A673 (cell line): ENCODE results near the gene SYNGR3.

ENCODE experiments used
- EZH2 ChIP-seq: fragments of 200-600 bp; sonication (generic); IDR thresholded peaks from 2 replicates; pipeline ENCODE4 v1.6.1; 2017; ENCODE audit warnings: borderline replicate concordance, low read depth, mild to moderate bottlenecking, mixed read lengths, antibody characterized with exemption, low read length; ENCODE audit not compliant: poor library complexity, severe bottlenecking
- TF ChIP-seq, protein P1 (sequence below): fragments of 300-800, 200-600 bp; sonication (generic); conservative IDR thresholded peaks from 2 replicates; pipeline ENCODE4 v1.5.1; 2017; ENCODE audit warnings: low read depth, mild to moderate bottlenecking, antibody characterized with exemption, low read length, moderate library complexity, mixed read lengths

DNA sequence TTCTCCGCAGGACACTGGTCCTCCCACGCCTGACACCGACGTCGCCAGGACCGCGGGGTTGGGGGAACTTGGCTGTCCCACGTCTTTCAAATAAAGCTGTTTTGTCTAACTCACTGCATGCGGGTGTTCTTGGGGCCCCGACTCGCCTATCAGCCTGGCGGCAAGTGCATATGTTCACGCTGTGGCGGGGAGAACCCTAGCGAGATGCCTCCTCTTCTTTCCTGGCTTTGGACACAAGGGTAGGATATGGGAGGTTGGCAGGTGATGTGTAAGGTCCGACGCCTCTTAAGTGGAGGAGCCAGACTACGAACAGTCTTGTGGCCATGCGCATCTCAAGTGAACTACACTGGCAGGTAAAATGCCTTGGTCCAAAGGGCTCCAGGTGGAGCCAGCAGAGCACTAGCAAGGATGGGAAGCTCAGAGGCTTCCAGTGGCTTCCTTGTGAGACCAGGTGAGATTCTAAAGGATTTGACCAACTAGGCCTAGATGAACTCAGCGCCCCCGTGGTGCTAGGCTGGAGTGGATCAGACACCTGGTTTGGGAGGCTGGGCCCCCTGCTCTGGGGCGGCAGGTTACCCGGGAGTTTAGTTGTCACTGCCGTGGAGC, 24.3 kb upstream of the SYNGR3 start:
- TF ChIP-seq, protein P1, sequence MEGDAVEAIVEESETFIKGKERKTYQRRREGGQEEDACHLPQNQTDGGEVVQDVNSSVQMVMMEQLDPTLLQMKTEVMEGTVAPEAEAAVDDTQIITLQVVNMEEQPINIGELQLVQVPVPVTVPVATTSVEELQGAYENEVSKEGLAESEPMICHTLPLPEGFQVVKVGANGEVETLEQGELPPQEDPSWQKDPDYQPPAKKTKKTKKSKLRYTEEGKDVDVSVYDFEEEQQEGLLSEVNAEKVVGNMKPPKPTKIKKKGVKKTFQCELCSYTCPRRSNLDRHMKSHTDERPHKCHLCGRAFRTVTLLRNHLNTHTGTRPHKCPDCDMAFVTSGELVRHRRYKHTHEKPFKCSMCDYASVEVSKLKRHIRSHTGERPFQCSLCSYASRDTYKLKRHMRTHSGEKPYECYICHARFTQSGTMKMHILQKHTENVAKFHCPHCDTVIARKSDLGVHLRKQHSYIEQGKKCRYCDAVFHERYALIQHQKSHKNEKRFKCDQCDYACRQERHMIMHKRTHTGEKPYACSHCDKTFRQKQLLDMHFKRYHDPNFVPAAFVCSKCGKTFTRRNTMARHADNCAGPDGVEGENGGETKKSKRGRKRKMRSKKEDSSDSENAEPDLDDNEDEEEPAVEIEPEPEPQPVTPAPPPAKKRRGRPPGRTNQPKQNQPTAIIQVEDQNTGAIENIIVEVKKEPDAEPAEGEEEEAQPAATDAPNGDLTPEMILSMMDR, result no peak
- TF ChIP-seq EZH2, result no peak
